HG03575 (cell line): Measurements from ENCODE around the gene LRTM1.

ENCODE experiments used
- ATAC-seq: cut with Tn5 transposase; IDR thresholded peaks from one replicate; pipeline ENCODE4 v1.9.1; 2021; ENCODE audit not compliant: unreplicated experiment, insufficient number of reproducible peaks, low FRiP score; ENCODE audit errors: extremely low read depth

LRTM1 gene

DNA sequence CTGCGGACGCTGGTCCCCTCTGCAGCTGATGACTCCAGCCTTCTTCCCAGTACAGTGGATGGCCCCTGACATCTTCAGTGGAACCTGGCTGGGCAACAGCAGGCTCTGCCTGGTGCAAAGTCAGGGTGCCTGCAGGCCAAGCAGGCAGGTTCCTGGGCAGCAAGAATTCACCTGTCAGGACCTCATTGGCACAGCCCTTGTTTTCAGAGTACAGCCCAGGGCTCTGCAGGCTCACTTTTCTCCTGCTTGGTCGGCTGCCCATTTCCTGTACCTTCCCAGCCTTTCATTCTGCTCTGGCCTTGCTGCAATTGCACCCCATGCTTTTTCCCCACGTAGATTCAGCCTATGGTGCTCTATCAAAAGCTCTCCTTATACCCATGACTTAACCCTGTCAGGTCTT is 56.0 kb downstream of the LRTM1 start:
- ATAC-seq = no peak

DNA sequence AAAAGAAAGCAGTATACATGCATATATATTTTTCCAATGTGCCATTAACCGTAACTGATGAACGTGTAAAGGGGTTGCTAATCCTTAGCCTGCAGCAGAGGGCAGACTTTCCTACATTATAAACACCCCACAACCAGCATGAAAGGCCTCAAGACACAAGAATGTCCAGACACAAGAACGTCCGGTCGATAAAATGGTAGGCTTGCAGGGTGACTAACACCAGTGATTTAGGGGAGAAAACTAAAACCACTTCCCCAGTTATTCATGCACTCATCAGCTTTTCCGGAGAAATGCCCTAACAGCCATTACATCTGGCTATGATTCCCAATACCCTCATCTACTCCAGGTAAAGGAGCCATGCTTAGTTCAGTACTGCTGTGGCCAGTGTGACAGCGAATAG is 57.4 kb downstream of the LRTM1 start:
- no peak for ATAC-seq
